Tibial nerve (tissue), 4 donors: ENCODE data around the gene MELTF. TPM values are rescaled to one million over a fixed set of nuclear protein-coding genes. Genes with fewer than 3 reads are reported as not detected.

Source experiments
- DNase-seq, 2 donors: peaks; one replicate each; pipeline ENCODE4 v3.0.0-alpha.2; 2019; ENCODE audit warnings: low spot score in 2 of 2
- H3K27ac ChIP-seq, 4 donors: fragments of 200-600 bp; sonication (generic) in 3 of 4; one replicate each; pipeline ENCODE4 v1.5.1; 2017 to 2019; ENCODE audit warnings: mild to moderate bottlenecking in 1 of 4
- H3K27me3 ChIP-seq, 2 donors: fragments of 200-600 bp; sonication (generic) in 1 of 2; one replicate each; pipeline versions ENCODE4 v1.5.1 to v1.6.0; 2017 to 2019
- H3K36me3 ChIP-seq, 3 donors: fragments of 200-600 bp; sonication (generic); one replicate each; pipeline ENCODE4 v1.5.1; 2018 to 2019
- H3K4me1 ChIP-seq, 4 donors: fragments of 200-600 bp; sonication (generic) in 3 of 4; one replicate each; pipeline ENCODE4 v1.5.1; 2017 to 2019
- H3K4me3 ChIP-seq, 4 donors: fragments of 200-600 bp; sonication (generic) in 3 of 4; one replicate each; pipeline ENCODE4 v1.5.1; 2017 to 2019; ENCODE audit warnings: mild to moderate bottlenecking in 1 of 4, moderate library complexity in 1 of 4
- H3K9me3 ChIP-seq, 4 donors: fragments of 200-600 bp; sonication (generic) in 3 of 4; one replicate each; pipeline ENCODE4 v1.5.1; 2017 to 2019
- EP300 ChIP-seq, 2 donors: sonication (generic); formaldehyde crosslinking; IDR thresholded peaks; one replicate each; pipeline ENCODE4 v1.6.1; 2017; ENCODE audit warnings: antibody characterized with exemption in 2 of 2, mild to moderate bottlenecking in 1 of 2
- POLR2A ChIP-seq, 2 donors: fragments of 450-650 bp; IDR thresholded peaks; one replicate each; pipeline ENCODE4 v1.6.1; 2017; ENCODE audit warnings: antibody characterized with exemption in 2 of 2, mild to moderate bottlenecking in 2 of 2, moderate library complexity in 2 of 2
- WGBS, 2 donors: methylation state at CpG; one replicate each; pipeline ENCODE4 v1.1.5; 2018; 5-methylcytosine and 5-hydroxymethylcytosine counted together
- total RNA-seq, 4 donors: library from RNA; depleted of rRNA; stranded (reverse); fragments of >200 nt; gene quantifications; one replicate each; pipeline ENCODE4 v1.1.0, GENCODE V29; 2016
- TF ChIP-seq, protein P1 (sequence below), 5 experiments: fragments of 200-600 bp in 3 of 5; fragments of 450-650 bp in 2 of 5; sonication (generic) in 3 of 5; IDR thresholded peaks; one replicate each; pipeline ENCODE4 v1.5.1; 2016 to 2019; ENCODE audit warnings: antibody characterized with exemption in 5 of 5, mild to moderate bottlenecking in 3 of 5, moderate library complexity in 2 of 5

The MELTF gene
- total RNA-seq, 4 donors from 2014 or later: 3.3 to 8.8 (median 7.0) TPM

DNA sequence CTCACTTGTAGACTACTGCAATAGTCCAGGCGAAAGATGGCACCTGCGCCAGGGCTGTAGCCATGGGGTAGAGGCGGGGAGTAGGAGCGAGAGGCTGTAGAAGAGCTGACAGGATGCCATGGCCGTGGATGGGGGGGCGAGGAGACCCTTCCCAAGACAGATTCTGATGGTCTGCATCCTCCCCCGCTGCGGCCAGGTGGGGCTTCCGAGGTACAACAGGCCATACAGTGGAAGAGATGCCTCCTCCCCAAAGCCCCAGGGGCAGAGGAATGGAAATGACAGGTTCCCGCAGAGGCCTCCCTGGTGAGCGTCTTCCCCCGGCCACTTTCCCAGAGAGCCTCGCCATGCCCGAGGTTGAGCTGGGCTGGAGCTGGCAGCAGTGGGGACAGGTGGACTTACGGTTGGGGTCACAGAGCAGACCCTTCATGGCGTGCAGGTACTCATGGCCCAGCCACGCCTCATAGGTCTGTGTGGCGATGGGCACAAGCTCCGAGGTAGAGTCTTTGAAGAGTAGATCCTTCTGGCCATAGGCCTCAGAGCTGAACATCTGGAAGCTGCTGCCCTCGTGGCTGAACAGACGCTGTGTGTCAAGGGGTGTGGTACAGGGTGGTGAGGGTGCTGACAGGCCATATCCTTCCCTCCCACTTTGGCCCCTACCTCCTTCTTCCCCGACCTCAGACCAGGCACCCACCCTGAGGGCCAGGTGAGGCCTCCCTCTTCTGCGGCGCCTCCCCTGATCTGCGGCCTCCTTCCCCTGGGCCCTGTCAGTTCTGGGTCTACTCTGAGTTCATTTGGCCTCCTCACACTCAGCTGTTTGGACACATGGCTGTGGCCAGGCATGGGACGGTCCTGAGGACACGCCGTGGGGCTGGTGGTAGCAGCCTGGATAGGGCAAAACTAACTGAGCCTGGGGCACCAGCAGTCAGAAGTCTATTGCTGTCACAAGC lies 13.6 kb downstream of the MELTF start:
- Histone ChIP-seq H3K27ac (no peak overlapping the region), H3K9me3 (no peaks in the 10 kb centered on the region), H3K36me3 (no peaks in the 10 kb centered on the region), H3K4me3 (no peak overlapping the region), H3K4me1 (peaks cover 0 to 3% (median 0%) of the 10 kb centered on the region in 4 donors), H3K27me3 (peaks cover 0 to 5% of the 10 kb centered on the region in 2 donors)
- 92 to 93% methylated on average over 21 to 28 of the region's 28 CpGs for WGBS, 2 donors
- no peak for TF ChIP-seq EP300 (IDR thresholded peaks at IDR 0.05)
- DNase-seq: no peak

DNA sequence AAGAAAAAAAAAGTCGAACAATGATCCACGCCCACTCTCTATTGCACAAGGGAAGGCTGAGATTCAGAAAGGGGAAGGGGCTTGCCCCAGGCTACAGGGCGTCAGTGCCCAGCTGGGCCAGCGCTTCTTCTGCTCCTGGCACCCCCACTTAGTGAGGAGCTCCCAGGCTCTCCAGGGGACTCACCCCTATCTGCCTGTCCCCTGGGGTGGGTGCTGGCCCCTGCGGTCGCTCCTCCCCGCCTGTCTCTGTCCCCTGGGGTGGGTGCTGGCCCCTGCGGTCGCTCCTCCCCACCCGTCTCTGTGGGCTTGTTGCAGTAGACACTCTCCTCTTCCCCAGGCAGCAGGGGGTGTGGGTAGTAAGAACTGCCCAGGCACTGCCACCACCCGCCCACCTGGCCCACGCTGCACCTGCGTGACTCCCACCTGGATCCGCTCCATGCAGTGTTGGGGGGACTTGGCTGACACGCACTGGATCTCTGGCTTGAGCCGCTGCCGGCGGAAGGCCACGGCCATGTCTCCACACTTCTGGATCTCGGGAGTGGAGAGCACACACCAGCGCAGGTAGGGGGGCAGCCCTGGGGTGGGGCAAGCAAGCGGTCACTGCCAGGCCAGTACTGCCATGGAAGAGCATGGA lies 14.6 kb downstream of the MELTF start:
- WGBS, 2 donors: 92 to 96% methylated on average over 22 of the region's 22 CpGs
- TF ChIP-seq POLR2A (IDR thresholded peaks at IDR 0.05) (no peak), EP300 (IDR thresholded peaks at IDR 0.05) (no peak)
- TF ChIP-seq, protein P1, sequence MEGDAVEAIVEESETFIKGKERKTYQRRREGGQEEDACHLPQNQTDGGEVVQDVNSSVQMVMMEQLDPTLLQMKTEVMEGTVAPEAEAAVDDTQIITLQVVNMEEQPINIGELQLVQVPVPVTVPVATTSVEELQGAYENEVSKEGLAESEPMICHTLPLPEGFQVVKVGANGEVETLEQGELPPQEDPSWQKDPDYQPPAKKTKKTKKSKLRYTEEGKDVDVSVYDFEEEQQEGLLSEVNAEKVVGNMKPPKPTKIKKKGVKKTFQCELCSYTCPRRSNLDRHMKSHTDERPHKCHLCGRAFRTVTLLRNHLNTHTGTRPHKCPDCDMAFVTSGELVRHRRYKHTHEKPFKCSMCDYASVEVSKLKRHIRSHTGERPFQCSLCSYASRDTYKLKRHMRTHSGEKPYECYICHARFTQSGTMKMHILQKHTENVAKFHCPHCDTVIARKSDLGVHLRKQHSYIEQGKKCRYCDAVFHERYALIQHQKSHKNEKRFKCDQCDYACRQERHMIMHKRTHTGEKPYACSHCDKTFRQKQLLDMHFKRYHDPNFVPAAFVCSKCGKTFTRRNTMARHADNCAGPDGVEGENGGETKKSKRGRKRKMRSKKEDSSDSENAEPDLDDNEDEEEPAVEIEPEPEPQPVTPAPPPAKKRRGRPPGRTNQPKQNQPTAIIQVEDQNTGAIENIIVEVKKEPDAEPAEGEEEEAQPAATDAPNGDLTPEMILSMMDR (IDR thresholded peaks at IDR 0.05): no peak
- Histone ChIP-seq H3K36me3 (no peaks in the 10 kb centered on the region), H3K9me3 (no peaks in the 10 kb centered on the region), H3K4me3 (no peak overlapping the region), H3K4me1 (peaks cover 0 to 5% (median 0%) of the 10 kb centered on the region in 4 donors), H3K27me3 (peaks cover 0 to 5% of the 10 kb centered on the region in 2 donors), H3K27ac (no peak overlapping the region)
- DNase-seq: no peak

DNA sequence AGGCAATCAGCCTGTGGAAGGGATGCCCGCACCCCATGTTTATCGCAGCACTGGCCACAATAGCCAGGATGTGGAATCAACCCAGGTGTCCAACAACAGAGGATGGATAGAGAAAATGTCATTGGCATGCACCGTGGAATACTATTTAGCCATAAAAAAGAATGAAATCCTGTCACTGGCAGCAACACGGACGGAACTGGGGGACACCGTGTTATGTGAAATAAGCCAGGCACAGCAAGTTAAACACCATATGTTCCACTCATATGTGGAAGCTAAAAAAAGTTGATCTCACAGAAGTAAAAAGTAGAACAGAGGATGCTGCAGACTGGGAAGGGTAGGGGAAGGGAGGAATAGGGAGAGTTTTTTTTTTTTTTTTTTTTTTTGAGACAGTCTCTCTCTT lies 15.6 kb downstream of the MELTF start:
- DNase-seq: no peak
- Histone ChIP-seq H3K27ac (no peak overlapping the region), H3K4me1 (peaks cover 0 to 5% (median 0%) of the 10 kb centered on the region in 4 donors), H3K4me3 (no peak overlapping the region), H3K36me3 (no peaks in the 10 kb centered on the region), H3K9me3 (no peaks in the 10 kb centered on the region), H3K27me3 (peaks cover 0 to 5% of the 10 kb centered on the region in 2 donors)
- TF ChIP-seq EP300 (IDR thresholded peaks at IDR 0.05) (no peak), POLR2A (IDR thresholded peaks at IDR 0.05) (no peak)
- TF ChIP-seq, protein P1 (IDR thresholded peaks at IDR 0.05): no peak
- WGBS, 2 donors: 96 to 98% methylated on average over 6 of the region's 6 CpGs

DNA sequence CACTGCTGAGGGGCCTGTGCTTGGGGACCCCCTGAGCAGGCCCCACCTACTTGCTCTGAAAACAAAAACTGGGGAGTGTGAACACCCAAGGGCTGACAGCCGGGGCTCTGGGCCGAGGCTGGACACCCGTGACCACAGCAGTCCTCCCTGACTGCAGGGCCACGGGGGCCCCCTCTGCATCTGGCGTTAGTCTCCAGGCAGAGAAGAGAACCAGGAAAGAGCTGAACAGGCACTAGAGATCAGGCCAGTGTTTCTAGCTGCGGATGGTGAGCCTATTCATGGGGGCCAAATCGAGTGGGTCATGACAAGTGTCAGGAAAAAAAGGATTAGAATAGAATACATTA lies 17.1 kb downstream of the MELTF start:
- Histone ChIP-seq H3K36me3 (no peaks in the 10 kb centered on the region), H3K9me3 (no peaks in the 10 kb centered on the region), H3K4me3 (no peak overlapping the region), H3K4me1 (peaks cover 0 to 5% (median 0%) of the 10 kb centered on the region in 4 donors), H3K27me3 (peaks cover 0 to 5% of the 10 kb centered on the region in 2 donors), H3K27ac (no peak overlapping the region)
- DNase-seq: no peak
- no peak for TF ChIP-seq POLR2A (IDR thresholded peaks at IDR 0.05)
- TF ChIP-seq, protein P1 (IDR thresholded peaks at IDR 0.05): no peak
- TF ChIP-seq EP300 (IDR thresholded peaks at IDR 0.05): no peak
- WGBS, 2 donors: 65 to 67% methylated on average over 7 of the region's 7 CpGs

DNA sequence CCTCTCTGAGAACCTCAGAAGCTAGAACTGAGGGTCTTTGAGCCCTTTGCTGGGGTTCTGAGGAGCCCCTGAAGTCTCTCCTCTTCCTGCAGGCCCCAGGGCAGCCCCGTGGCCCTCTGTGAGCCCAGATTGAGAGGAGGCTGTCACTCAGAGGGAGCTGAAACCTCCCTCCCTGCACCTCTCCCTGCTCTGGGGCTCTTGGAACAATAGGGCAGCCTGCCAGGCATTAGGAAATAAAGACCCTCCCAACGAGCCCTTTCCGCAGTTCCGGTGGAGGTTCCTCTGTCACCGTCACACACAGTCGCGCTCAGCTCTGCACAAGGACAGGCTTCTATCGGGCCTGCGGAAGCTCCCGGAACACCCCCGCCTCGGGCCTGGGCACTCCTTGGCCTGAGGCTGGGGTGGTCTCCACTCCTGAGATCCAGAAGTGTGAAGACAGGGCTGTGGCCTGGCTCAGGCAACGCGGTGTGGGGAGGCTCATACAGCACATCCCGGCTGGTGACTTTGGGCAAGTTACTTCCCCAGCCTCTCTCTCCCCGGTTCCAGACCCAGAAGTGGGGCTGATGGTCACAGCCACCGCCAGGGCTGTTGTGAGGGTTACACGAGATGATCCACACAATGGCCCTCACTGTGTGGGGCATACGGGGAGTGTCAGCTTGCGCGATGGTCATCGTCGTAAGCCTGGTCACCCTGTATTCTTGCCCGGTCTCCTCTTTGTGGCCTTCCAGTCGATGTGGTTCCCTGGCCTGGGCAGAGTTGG lies 17.7 kb downstream of the MELTF start:
- no peak for DNase-seq
- H3K36me3 ChIP-seq: no peaks in the 10 kb centered on the region
- H3K4me1 ChIP-seq: peaks cover 0 to 5% (median 0%) of the 10 kb centered on the region in 4 donors
- 78 to 80% methylated on average over 15 to 17 of the region's 25 CpGs for WGBS, 2 donors
- H3K9me3 ChIP-seq: no peaks in the 10 kb centered on the region
- TF ChIP-seq EP300 (IDR thresholded peaks at IDR 0.05): no peak
- no peak for TF ChIP-seq POLR2A (IDR thresholded peaks at IDR 0.05)
- TF ChIP-seq, protein P1 (IDR thresholded peaks at IDR 0.05): no peak
- no peak overlapping the region for H3K4me3 ChIP-seq
- peaks cover 0 to 5% of the 10 kb centered on the region in 2 donors for H3K27me3 ChIP-seq
- H3K27ac ChIP-seq: no peak overlapping the region
